Vagina (tissue), 2 donors: Measurements from ENCODE around the gene CACNA1D.
"Not testable (repeated sequence)": the region's sequence is repeated elsewhere in the genome, so short reads cannot be mapped to it uniquely, and the experiment has no call there.

ENCODE experiments used
- CTCF ChIP-seq, 3 experiments: fragments of 450-650 bp in 2 of 3; fragments of 200-600 bp in 1 of 3; sonication (generic) in 1 of 3; IDR thresholded peaks; one replicate each; pipeline ENCODE4 v1.5.1; 2017 to 2019; ENCODE audit warnings: antibody characterized with exemption in 3 of 3, mild to moderate bottlenecking in 2 of 3, moderate library complexity in 2 of 3
- POLR2A ChIP-seq, 2 donors: fragments of 450-650 bp; IDR thresholded peaks; one replicate each; pipeline ENCODE4 v1.6.1; 2017; ENCODE audit warnings: antibody characterized with exemption in 2 of 2, mild to moderate bottlenecking in 2 of 2, moderate library complexity in 2 of 2

- not testable (repeated sequence) for TF ChIP-seq CTCF, POLR2A (IDR thresholded peaks at IDR 0.05)
Measured at GRCh38 chr3:53572184-53572583, 77.8 kb downstream of the CACNA1D start.
